HL-60 (cell line): ENCODE data around the gene KEL.

Experiments
- DNase-seq, 2 experiments: peaks; one replicate each; pipeline ENCODE4 v3.0.0-alpha.2; 2010 to 2020; ENCODE audit warnings: low read depth in 1 of 2, low spot score in 1 of 2
- H3K27ac ChIP-seq: fragments of 250-450 bp; sonication (Bioruptor Pico); replicated peaks from 2 replicates; pipeline ENCODE4 v1.5.1; 2020; ENCODE audit warnings: mild to moderate bottlenecking, moderate library complexity
- H3K27me3 ChIP-seq: fragments of 250-450 bp; sonication (Bioruptor Pico); 2 replicates; pipeline ENCODE4 v1.5.1; 2021; ENCODE audit warnings: mild to moderate bottlenecking, moderate library complexity; ENCODE audit not compliant: insufficient read depth, poor library complexity, severe bottlenecking
- H3K4me3 ChIP-seq: replicated peaks from 2 replicates; pipeline ENCODE4 v1.5.1; 2011; ENCODE audit warnings: mild to moderate bottlenecking, control low read depth, low read length; ENCODE audit not compliant: insufficient read depth
- GABPA ChIP-seq: IDR thresholded peaks from 2 replicates; pipeline ENCODE4 v1.6.1; 2012; ENCODE audit warnings: low read depth
- POLR2AphosphoS5 ChIP-seq: IDR thresholded peaks from 2 replicates; pipeline ENCODE4 v1.6.1; 2012; ENCODE audit warnings: low read depth
- SPI1 ChIP-seq: IDR thresholded peaks from 2 replicates; pipeline ENCODE4 v1.6.1; 2012; ENCODE audit warnings: low read depth, mild to moderate bottlenecking, borderline replicate concordance
- TF ChIP-seq, protein P1 (sequence below): IDR thresholded peaks from one replicate; pipeline ENCODE4 v1.5.1; 2011; ENCODE audit warnings: low read length, control low read depth, inconsistent platforms; ENCODE audit not compliant: insufficient read depth
- TF ChIP-seq, protein P2 (sequence below): IDR thresholded peaks from 2 replicates; pipeline ENCODE4 v1.6.1; 2012; ENCODE audit warnings: low read depth; ENCODE audit not compliant: insufficient replicate concordance

The KEL gene

DNA sequence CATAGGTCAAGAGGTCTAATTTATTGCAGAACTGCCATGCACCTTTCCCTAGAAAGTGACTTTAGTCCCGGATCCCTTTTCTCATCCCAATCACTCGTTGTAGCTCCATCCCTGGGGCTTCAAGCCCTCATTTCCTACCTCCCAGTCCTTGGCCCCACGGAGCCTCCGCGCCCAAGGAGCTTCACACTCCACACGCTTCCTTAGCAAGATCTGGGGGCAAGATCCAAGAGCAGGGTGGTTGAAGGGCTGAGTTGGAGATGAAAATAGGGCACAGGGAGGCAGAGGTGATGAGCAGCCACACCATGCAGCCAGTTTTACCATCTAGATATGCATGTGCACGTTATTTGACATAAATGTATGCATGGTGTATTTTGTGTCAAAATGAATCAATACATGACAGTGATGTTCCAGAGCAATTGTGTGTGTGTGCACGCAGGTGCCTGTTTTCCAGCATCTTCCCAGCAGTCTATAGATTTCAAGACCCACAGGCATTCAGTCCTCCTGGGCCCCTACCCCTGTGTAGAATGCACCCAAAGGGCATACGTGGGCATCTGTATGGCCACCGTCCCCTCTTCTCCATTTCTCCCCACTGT lies 70.6 kb downstream of the KEL start:
- no peaks in the 10 kb centered on the region for H3K27me3 ChIP-seq
- TF ChIP-seq GABPA (no peak), POLR2AphosphoS5 (no peak), SPI1 (no peak)
- TF ChIP-seq, protein P1, sequence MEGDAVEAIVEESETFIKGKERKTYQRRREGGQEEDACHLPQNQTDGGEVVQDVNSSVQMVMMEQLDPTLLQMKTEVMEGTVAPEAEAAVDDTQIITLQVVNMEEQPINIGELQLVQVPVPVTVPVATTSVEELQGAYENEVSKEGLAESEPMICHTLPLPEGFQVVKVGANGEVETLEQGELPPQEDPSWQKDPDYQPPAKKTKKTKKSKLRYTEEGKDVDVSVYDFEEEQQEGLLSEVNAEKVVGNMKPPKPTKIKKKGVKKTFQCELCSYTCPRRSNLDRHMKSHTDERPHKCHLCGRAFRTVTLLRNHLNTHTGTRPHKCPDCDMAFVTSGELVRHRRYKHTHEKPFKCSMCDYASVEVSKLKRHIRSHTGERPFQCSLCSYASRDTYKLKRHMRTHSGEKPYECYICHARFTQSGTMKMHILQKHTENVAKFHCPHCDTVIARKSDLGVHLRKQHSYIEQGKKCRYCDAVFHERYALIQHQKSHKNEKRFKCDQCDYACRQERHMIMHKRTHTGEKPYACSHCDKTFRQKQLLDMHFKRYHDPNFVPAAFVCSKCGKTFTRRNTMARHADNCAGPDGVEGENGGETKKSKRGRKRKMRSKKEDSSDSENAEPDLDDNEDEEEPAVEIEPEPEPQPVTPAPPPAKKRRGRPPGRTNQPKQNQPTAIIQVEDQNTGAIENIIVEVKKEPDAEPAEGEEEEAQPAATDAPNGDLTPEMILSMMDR: no peak
- TF ChIP-seq, protein P2, sequence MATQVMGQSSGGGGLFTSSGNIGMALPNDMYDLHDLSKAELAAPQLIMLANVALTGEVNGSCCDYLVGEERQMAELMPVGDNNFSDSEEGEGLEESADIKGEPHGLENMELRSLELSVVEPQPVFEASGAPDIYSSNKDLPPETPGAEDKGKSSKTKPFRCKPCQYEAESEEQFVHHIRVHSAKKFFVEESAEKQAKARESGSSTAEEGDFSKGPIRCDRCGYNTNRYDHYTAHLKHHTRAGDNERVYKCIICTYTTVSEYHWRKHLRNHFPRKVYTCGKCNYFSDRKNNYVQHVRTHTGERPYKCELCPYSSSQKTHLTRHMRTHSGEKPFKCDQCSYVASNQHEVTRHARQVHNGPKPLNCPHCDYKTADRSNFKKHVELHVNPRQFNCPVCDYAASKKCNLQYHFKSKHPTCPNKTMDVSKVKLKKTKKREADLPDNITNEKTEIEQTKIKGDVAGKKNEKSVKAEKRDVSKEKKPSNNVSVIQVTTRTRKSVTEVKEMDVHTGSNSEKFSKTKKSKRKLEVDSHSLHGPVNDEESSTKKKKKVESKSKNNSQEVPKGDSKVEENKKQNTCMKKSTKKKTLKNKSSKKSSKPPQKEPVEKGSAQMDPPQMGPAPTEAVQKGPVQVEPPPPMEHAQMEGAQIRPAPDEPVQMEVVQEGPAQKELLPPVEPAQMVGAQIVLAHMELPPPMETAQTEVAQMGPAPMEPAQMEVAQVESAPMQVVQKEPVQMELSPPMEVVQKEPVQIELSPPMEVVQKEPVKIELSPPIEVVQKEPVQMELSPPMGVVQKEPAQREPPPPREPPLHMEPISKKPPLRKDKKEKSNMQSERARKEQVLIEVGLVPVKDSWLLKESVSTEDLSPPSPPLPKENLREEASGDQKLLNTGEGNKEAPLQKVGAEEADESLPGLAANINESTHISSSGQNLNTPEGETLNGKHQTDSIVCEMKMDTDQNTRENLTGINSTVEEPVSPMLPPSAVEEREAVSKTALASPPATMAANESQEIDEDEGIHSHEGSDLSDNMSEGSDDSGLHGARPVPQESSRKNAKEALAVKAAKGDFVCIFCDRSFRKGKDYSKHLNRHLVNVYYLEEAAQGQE: no peak
- no peak overlapping the region for H3K4me3 ChIP-seq
- H3K27ac ChIP-seq: no peak overlapping the region
- DNase-seq: no peak
